SK-N-MC (cell line): ENCODE measurements around the gene MFSD2B.

Experiments used
- EZH2 ChIP-seq: fragments of 200-600 bp; sonication (generic); IDR thresholded peaks from one replicate; pipeline ENCODE4 v1.6.1; 2017; ENCODE audit warnings: antibody characterized with exemption
- POLR2AphosphoS5 ChIP-seq: IDR thresholded peaks from 2 replicates; pipeline ENCODE4 v1.6.1; 2012; ENCODE audit warnings: mild to moderate bottlenecking, low read depth, low read length, borderline replicate concordance

DNA sequence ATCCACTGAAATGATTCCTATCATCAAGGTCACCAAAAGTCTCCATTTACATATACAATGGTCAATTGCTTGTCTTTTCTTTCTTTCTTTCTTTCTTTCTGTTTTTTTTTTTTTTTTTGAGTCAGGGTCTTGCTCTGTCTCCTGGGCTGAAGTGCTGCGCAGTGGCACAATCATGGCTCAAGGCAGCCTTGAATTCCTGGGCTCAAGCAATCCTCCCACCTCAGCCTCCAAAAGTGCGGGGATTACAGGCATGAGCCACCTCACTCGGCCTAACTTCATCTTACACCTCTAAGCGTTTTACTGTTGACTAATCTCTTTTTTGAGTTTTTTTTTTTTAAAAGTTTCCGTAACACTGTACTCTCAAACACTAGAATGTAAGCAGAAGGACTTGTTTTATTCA, 65.4 kb downstream of the MFSD2B start:
- TF ChIP-seq POLR2AphosphoS5 (no peak), EZH2 (no peak)
